ENCODE measurements around the gene PIK3CD.

DNA sequence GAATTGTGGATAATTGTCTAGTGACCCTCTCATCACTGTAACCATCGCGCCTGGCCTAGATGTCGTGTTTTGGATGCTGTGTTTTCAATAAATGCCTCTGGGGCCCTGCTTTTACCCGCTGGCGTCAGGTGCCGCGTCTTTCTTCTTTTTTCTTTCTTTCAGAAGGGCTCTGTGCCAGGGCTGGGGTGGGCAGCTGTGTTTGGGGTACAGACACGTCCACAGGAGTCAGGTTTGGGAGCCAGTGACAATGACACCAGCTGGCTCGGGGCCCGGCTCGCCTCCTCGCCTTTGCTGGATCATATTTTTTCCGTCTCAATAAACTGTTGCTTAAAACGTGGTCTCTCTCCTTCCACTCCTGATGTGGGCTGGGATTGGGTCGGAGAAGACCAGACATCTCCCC lies 46.7 kb upstream of the PIK3CD start:
- TF ChIP-seq, protein P1, sequence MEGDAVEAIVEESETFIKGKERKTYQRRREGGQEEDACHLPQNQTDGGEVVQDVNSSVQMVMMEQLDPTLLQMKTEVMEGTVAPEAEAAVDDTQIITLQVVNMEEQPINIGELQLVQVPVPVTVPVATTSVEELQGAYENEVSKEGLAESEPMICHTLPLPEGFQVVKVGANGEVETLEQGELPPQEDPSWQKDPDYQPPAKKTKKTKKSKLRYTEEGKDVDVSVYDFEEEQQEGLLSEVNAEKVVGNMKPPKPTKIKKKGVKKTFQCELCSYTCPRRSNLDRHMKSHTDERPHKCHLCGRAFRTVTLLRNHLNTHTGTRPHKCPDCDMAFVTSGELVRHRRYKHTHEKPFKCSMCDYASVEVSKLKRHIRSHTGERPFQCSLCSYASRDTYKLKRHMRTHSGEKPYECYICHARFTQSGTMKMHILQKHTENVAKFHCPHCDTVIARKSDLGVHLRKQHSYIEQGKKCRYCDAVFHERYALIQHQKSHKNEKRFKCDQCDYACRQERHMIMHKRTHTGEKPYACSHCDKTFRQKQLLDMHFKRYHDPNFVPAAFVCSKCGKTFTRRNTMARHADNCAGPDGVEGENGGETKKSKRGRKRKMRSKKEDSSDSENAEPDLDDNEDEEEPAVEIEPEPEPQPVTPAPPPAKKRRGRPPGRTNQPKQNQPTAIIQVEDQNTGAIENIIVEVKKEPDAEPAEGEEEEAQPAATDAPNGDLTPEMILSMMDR (conservative IDR thresholded peaks at IDR 0.05 in 1 of 2, IDR thresholded peaks at IDR 0.05 in 1 of 2; ENCODE audit: extremely low read depth in 1 of 2, insufficient read depth in 1 of 2, low read depth in 1 of 2, low read length in 2 of 2): no peak
- no peak for TF ChIP-seq EZH2 (IDR thresholded peaks at IDR 0.05; ENCODE audit: borderline replicate concordance, low read length)
